Mesenchymal stem cell (in vitro differentiated cells and primary cell): ENCODE results near the gene NECAB2.

Source experiments
- DNase-seq: peaks from one replicate; pipeline ENCODE4 v3.0.0-alpha.2; 2013
- H2AFZ ChIP-seq: one replicate; pipeline ENCODE4 v1.6.1; 2013; ENCODE audit warnings: low read depth, mild to moderate bottlenecking, control low read depth, inconsistent platforms, low read length, moderate library complexity
- H2AK5ac ChIP-seq: 2 replicates; pipeline ENCODE4 v1.6.1; 2013; ENCODE audit warnings: low read length, moderate library complexity, mild to moderate bottlenecking, inconsistent platforms; ENCODE audit not compliant: severe bottlenecking
- H2BK120ac ChIP-seq: one replicate; pipeline ENCODE4 v1.6.1; 2013; ENCODE audit warnings: low read depth, mild to moderate bottlenecking, inconsistent platforms, low read length, moderate library complexity
- H2BK12ac ChIP-seq, 2 experiments: one replicate each; pipeline ENCODE4 v1.6.1; 2013; ENCODE audit warnings: inconsistent platforms in 2 of 2, low read length in 2 of 2, mild to moderate bottlenecking in 2 of 2, moderate library complexity in 2 of 2, control low read depth in 1 of 2
- H2BK15ac ChIP-seq: one replicate; pipeline ENCODE4 v1.6.1; 2013; ENCODE audit warnings: mild to moderate bottlenecking, low read depth, inconsistent platforms; ENCODE audit not compliant: poor library complexity, severe bottlenecking
- H2BK5ac ChIP-seq: 2 replicates; pipeline ENCODE4 v1.6.1; 2013; ENCODE audit warnings: low read depth, mild to moderate bottlenecking, low read length, control low read depth, inconsistent platforms; ENCODE audit not compliant: poor library complexity, severe bottlenecking
- H3K14ac ChIP-seq, 2 experiments: one replicate each; pipeline ENCODE4 v1.6.1; 2013; ENCODE audit warnings: inconsistent platforms in 2 of 2, low read length in 2 of 2, control low read depth in 1 of 2, mild to moderate bottlenecking in 1 of 2, moderate library complexity in 1 of 2
- H3K18ac ChIP-seq, 2 experiments: one replicate each; pipeline ENCODE4 v1.6.1; 2013; ENCODE audit warnings: inconsistent platforms in 2 of 2, low read length in 2 of 2, control low read depth in 1 of 2, low read depth in 1 of 2, mild to moderate bottlenecking in 1 of 2
- H3K23ac ChIP-seq, 2 experiments: one replicate each; pipeline ENCODE4 v1.6.1; 2013; ENCODE audit warnings: inconsistent platforms in 2 of 2, low read length in 2 of 2, mild to moderate bottlenecking in 2 of 2, moderate library complexity in 2 of 2, control low read depth in 1 of 2
- H3K27ac ChIP-seq: 2 replicates; pipeline ENCODE4 v1.5.1; 2013; ENCODE audit warnings: mild to moderate bottlenecking, moderate library complexity, low read length, control low read depth, inconsistent platforms; ENCODE audit not compliant: poor library complexity, severe bottlenecking
- H3K27me3 ChIP-seq, 2 experiments: 2 replicates each; pipeline versions ENCODE4 v1.6.1 to v1.7.0; 2013; ENCODE audit warnings: low read length in 2 of 2, mild to moderate bottlenecking in 2 of 2, moderate library complexity in 2 of 2, control low read depth in 1 of 2, inconsistent platforms in 1 of 2; ENCODE audit not compliant: control insufficient read depth in 1 of 2, insufficient read depth in 1 of 2
- H3K36me3 ChIP-seq, 2 experiments: 2 replicates each; pipeline versions ENCODE4 v1.6.1 to v1.7.0; 2013; ENCODE audit warnings: low read length in 2 of 2, control low read depth in 1 of 2, inconsistent platforms in 1 of 2, low read depth in 1 of 2, mild to moderate bottlenecking in 1 of 2; ENCODE audit not compliant: insufficient read depth in 2 of 2, control insufficient read depth in 1 of 2
- H3K4ac ChIP-seq, 2 experiments: one replicate each; pipeline ENCODE4 v1.6.1; 2013; ENCODE audit warnings: inconsistent platforms in 2 of 2, low read length in 2 of 2, mild to moderate bottlenecking in 2 of 2, moderate library complexity in 2 of 2, control low read depth in 1 of 2, low read depth in 1 of 2
- H3K4me1 ChIP-seq: 2 replicates; pipeline ENCODE4 v1.6.1; 2013; ENCODE audit warnings: low read depth, low read length, control low read depth; ENCODE audit not compliant: control insufficient read depth, insufficient read depth
- H3K4me2 ChIP-seq: 2 replicates; pipeline ENCODE4 v1.6.1; 2013; ENCODE audit warnings: low read length, mild to moderate bottlenecking, inconsistent platforms; ENCODE audit not compliant: poor library complexity, severe bottlenecking
- H3K4me3 ChIP-seq, 2 experiments: 2 replicates each; pipeline versions ENCODE4 v1.5.1 to v1.7.0; 2013; ENCODE audit warnings: low read length in 2 of 2, mild to moderate bottlenecking in 2 of 2, control low read depth in 1 of 2, low read depth in 1 of 2; ENCODE audit not compliant: insufficient read depth in 1 of 2
- H3K79me1 ChIP-seq: replicated peaks from 2 replicates; pipeline ENCODE4 v1.6.1; 2013; ENCODE audit warnings: mild to moderate bottlenecking, control low read depth, low read length, inconsistent platforms; ENCODE audit not compliant: poor library complexity, severe bottlenecking
- H3K9ac ChIP-seq: 2 replicates; pipeline ENCODE4 v1.7.0; 2013; ENCODE audit warnings: mild to moderate bottlenecking, low read length, moderate library complexity
- H3K9me3 ChIP-seq: 2 replicates; pipeline ENCODE4 v1.7.0; 2013; ENCODE audit warnings: mild to moderate bottlenecking, low read length; ENCODE audit not compliant: control insufficient read depth
- H4K8ac ChIP-seq: one replicate; pipeline ENCODE4 v1.6.1; 2013; ENCODE audit warnings: inconsistent platforms, mild to moderate bottlenecking, low read length, moderate library complexity
- H4K91ac ChIP-seq: one replicate; pipeline ENCODE4 v1.6.1; 2013; ENCODE audit warnings: mild to moderate bottlenecking, low read length, inconsistent platforms
- WGBS: methylation state at CpG from one replicate; pipeline ENCODE4 v1.1.7; 2013; ENCODE audit warnings: mixed read lengths; 5-methylcytosine and 5-hydroxymethylcytosine counted together

Gene NECAB2

DNA sequence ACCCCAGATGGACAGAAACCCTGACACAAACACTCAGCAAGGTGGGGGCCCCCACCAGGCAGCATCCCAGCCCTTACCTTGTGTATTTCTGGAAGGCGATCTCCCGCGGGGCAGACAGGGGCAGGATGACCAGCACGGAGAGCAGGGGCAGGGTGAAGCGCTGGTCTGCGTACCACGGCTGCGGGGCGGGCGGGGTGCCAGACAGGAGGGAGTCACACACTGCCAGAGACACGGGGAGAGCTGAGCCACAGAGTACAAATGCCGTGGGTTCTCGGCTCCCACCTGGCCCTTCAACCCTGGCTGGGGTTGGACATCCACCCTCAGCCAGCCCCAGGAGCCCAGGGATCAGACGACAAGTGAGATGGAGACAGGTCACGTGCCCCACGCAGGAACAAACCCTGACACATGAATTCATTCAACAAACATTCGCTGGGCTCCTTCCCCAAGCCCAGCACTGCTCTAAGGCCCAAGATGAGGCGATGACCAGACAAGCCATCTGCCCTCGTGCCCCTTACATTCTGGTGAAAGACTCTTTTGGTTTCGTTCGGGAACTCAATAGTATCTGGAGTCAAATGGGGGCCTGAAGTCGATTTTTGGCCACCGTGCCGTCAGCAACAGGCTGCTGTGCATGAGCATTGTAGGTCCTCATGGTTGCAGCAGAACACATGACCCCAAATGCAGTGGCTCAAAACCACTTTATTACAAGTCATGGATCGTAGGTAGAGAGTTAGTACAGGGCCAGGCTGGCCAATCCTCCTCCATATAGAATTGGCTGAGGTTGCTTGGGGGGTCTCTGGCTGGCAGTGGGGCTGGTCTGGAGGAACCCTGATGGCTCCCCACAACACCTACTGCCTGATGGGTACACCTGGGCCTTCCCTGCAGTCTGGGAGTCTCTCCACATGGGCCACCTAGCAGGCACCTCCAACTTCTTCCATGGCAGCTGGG lies 65.5 kb downstream of the NECAB2 start:
- Histone ChIP-seq H3K4ac (no peak overlapping the region), H3K27me3 (peaks cover 21 to 43% of the 10 kb centered on the region in 2 experiments), H3K9me3 (peaks cover 20% of the 10 kb centered on the region), H3K79me1 (no peaks in the 10 kb centered on the region), H2BK15ac (no peak overlapping the region), H2BK12ac (no peak overlapping the region), H2AK5ac (no peak overlapping the region), H2BK120ac (no peak overlapping the region), H3K23ac (no peak overlapping the region), H3K4me3 (no peak overlapping the region), H3K27ac (no peak overlapping the region), H3K14ac (no peak overlapping the region), H4K8ac (no peak overlapping the region), H3K4me1 (no peaks in the 10 kb centered on the region), H2AFZ (no peak overlapping the region), H4K91ac (no peak overlapping the region), H3K4me2 (no peak overlapping the region), H3K36me3 (no peaks in the 10 kb centered on the region), H3K18ac (no peak overlapping the region), H3K9ac (no peak overlapping the region), H2BK5ac (no peak overlapping the region)
- 86% methylated on average over 25 of the region's 25 CpGs for WGBS
- no peak for DNase-seq

DNA sequence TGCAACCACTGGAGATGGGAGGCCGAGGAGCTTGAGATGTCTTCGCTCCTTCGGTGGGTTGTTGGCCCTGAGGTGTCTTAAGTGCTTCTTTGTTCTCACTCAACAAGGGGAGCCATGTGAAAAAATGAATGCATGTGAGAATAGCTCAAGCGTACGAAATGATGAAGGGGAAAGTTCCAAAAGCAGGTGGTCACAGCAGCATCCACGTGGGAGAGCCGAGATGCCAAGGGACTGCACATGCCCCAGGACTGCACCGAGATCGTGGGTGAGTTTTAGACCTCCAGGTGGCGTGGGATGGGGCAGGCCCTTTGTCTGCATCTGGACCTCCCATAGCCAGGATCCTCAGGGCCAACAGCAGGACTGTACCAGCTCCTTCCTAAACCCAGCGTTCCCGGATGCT lies 66.5 kb downstream of the NECAB2 start:
- Histone ChIP-seq H3K36me3 (no peaks in the 10 kb centered on the region), H2BK15ac (no peak overlapping the region), H3K23ac (no peak overlapping the region), H3K79me1 (no peaks in the 10 kb centered on the region), H4K8ac (no peak overlapping the region), H2AK5ac (no peak overlapping the region), H2AFZ (no peak overlapping the region), H3K4me3 (no peak overlapping the region), H3K9ac (no peak overlapping the region), H3K4me1 (no peaks in the 10 kb centered on the region), H2BK5ac (no peak overlapping the region), H3K9me3 (peaks cover 20% of the 10 kb centered on the region), H4K91ac (no peak overlapping the region), H3K14ac (no peak overlapping the region), H3K27me3 (peaks cover 12 to 39% of the 10 kb centered on the region in 2 experiments), H3K4ac (no peak overlapping the region), H2BK120ac (no peak overlapping the region), H2BK12ac (no peak overlapping the region), H3K4me2 (no peak overlapping the region), H3K18ac (no peak overlapping the region), H3K27ac (no peak overlapping the region)
- 91% methylated on average over 12 of the region's 12 CpGs for WGBS
- DNase-seq, result no peak

DNA sequence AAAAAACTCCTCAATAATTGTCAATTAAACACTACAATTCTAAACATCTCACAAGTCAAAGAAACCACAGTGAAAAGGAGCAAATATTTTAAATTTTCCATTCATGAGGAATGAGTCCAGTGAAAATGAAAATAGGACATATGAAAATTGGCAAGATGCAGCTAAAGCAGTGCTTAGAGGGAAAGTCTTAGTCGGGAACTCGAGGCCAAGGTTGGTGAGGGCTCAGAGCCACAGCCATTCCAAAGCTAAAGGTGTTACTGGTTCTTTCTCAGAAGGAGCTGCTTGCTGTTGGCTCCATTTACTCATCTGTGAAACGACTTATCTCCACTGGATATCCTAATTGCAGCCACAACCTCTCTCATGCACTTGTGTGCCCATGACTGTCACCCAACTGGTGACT lies 68.1 kb downstream of the NECAB2 start:
- Histone ChIP-seq H2AK5ac (no peak overlapping the region), H3K4me2 (no peak overlapping the region), H3K36me3 (no peaks in the 10 kb centered on the region), H3K14ac (no peak overlapping the region), H2AFZ (no peak overlapping the region), H2BK5ac (no peak overlapping the region), H3K23ac (no peak overlapping the region), H3K18ac (no peak overlapping the region), H3K79me1 (no peaks in the 10 kb centered on the region), H3K9me3 (peaks cover 20% of the 10 kb centered on the region), H2BK12ac (no peak overlapping the region), H2BK120ac (no peak overlapping the region), H3K4ac (no peak overlapping the region), H4K91ac (no peak overlapping the region), H3K9ac (no peak overlapping the region), H2BK15ac (no peak overlapping the region), H3K4me3 (no peak overlapping the region), H4K8ac (no peak overlapping the region), H3K4me1 (no peaks in the 10 kb centered on the region), H3K27ac (no peak overlapping the region), H3K27me3 (peaks cover 11 to 42% of the 10 kb centered on the region in 2 experiments)
- no peak for DNase-seq
- 66% methylated on average over 3 of the region's 3 CpGs for WGBS

DNA sequence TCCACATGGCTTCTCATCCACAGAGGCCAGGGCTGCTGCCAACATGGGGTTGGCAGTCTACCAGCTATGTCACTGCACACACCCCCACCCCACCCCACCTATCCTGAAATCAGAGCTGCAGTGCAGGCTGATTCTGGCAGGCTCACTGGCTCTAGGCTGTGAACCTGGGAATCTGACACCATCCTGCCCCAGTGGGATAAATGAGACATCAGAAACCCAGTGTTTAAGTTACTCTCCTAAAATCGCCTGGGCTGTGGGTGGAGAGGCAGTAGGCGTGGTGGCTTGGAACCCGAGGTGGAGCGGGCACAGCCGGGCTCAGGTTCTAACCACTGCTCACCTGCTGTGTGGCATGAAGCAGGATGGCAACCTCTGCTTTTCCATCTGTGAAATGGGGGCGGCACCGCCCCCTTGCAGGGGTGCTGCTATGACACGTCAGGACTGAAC lies 69.0 kb downstream of the NECAB2 start:
- WGBS, result 93% methylated on average over 8 of the region's 8 CpGs
- H3K9ac ChIP-seq, result no peak overlapping the region
- no peak for DNase-seq

More for the DNA sequence above, 69.0 kb downstream of the NECAB2 start:
- Histone ChIP-seq H2BK120ac (no peak overlapping the region), H2BK15ac (no peak overlapping the region), H3K4me1 (no peaks in the 10 kb centered on the region), H3K23ac (no peak overlapping the region), H4K8ac (no peak overlapping the region), H2AFZ (no peak overlapping the region), H3K27ac (no peak overlapping the region), H3K79me1 (no peaks in the 10 kb centered on the region), H3K4me3 (no peak overlapping the region), H3K4ac (no peak overlapping the region), H2AK5ac (no peak overlapping the region), H3K14ac (no peak overlapping the region), H4K91ac (no peak overlapping the region), H3K27me3 (peaks cover 17 to 43% of the 10 kb centered on the region in 2 experiments), H2BK12ac (no peak overlapping the region), H2BK5ac (no peak overlapping the region), H3K4me2 (no peak overlapping the region), H3K18ac (no peak overlapping the region), H3K9me3 (peaks cover 20% of the 10 kb centered on the region), H3K36me3 (no peaks in the 10 kb centered on the region)
